RCC 7860 (cell line): Measurements from ENCODE around the gene LLGL1.

Experiments
- DNase-seq: peaks from one replicate; pipeline ENCODE4 v3.0.0-alpha.2; 2015; ENCODE audit warnings: low spot score
- FAIRE-seq: peaks from 2 replicates; lab custom pipeline; 2012; peaks lifted over from hg19 to GRCh38; lab: Jason Lieb, UNC

LLGL1 gene

GRCh38 chr17:18225121-18225641, at the start of gene LLGL1:
Gene LLGL1 (plus strand): TSS chr17:18225635. CDS start chr17:18225683, 48 bp downstream.
- DNase-seq (peak; percentile 75), FAIRE-seq (no peak)

DNA sequence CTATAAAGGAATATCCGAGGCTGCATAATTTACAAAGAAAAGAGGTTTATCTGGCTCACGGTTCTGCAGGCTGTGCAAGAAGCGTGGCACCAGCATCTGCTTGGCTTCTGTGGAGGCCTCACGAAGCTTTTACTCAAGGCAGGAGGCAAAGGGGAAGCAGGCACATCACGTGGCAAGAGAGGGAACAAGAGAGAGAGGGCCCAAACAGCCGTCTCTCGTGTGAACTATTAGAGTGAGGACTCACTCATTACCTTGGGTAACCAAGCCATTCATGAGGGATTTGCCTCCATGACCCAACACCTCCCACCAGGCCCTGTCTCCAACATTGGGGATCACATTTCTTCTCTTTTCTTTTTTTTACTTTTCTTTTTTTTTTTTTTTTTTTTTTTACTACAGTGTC, 49.3 kb upstream of the LLGL1 start:
- DNase-seq (no peak), FAIRE-seq (no peak)

GRCh38 chr17:18177133-18177532, 48.3 kb upstream of the LLGL1 start:
- FAIRE-seq (no peak), DNase-seq (no peak)

GRCh38 chr17:18177722-18178121, 47.7 kb upstream of the LLGL1 start:
- DNase-seq (no peak), FAIRE-seq (no peak)

DNA sequence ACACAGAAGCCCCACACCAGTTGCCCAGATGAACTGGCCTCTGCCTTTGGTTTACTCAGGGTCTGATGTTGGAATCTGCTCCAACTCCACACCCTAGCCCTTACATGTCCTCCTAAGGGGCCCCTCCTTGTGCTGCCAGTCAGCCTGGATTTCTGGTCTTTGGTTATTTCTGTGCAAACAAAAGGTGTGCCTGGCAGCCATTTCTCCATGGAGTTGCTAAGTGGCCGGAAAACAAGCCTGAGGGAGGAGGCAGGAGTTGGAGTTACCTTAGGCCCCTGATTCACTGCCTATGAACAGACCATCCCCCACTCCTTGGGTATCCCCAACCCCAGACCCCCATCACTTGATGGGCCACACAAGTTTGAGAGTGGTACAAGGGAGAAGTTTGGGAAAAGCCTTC, 46.2 kb upstream of the LLGL1 start:
- FAIRE-seq = no peak
- DNase-seq = no peak

DNA sequence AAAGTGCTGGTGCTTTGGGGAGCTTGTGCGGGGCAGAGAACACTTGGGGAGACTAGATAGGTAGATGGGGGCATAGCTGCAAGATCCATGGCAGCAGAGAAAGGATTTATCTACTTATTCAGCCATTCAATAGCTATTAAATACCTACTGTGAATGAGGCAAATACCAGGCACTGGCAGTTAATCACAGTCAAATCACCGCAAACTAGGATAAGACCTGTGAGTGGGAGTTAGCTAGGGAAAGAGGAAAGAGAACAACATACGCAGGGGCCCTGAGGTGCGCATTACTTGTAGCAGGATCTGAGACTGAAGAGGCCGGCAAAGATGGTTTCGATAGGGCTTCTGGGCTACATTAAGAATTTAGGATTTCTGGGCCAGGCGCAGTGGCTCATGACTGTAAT, 45.6 kb upstream of the LLGL1 start:
- FAIRE-seq = no peak
- DNase-seq = no peak

DNA sequence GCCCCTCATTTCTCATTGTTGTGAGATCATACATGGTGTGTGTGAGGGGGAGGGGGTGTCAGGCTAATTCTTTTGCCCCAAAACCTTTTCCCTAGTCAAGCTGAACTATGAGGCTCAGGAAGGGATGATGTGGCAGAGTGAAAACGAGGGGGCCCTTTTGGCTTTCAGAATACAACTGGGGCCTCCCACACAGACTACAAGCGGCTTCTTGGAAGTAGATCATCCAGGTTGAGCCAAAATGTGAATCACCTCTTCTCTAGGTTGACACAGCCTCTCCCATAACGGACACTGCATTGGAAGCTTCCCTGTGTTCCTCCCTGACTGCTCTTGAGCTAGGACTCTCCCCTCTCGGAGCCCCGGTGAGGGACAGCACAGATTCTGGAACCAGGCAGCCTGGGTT, 44.1 kb upstream of the LLGL1 start:
- FAIRE-seq (no peak), DNase-seq (no peak)

GRCh38 chr17:18182110-18182977, 43.1 kb upstream of the LLGL1 start:
- DNase-seq (no peak), FAIRE-seq (no peak)

- DNase-seq = peak; percentile 56
- FAIRE-seq = no peak
Measured at GRCh38 chr17:18182978-18183333, 42.5 kb upstream of the LLGL1 start.

DNA sequence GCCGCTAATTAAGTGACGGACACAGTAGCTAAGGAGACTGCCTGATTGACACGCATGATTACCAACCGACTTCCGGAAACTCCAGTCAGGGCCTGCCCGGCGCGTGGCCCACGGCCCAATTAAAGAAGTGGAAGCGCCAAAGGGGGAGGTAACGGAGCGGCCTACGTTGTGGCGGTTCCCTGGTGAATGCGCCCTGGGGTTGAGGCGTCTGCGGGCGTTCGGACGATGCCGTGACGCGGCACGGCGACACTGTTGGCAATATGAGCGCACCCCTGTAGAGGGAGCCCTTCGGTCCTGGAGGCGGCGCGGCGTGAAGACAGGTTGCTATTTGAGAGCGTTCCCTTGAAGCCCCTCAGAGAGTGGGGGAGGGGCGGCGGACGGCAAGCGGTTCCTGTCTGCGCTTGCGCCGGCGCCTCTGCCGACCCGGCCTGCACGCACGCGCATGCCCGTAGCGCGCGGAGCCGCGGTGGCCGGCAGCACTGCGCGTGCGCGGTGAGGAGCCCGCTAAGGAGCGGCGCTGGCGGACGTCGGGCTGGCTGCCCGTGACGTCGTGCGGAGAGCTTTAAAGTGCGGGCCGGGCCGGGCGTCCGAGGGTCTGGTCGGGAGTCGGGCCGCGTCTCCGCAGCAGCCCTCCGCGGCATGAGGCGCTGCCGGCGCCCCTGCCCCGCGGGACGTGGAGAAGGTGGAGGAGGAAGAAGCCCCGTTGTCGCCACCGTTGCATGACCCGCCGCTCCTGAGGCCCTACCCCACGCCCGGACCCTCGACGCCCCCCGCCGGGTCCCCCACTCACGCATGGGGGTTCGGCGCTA, 41.9 kb upstream of the LLGL1 start, which contains the start of gene ALKBH5:
Gene ALKBH5, plus strand, starts transcription at position 495 of the 809 bp plus-strand sequence. CDS start 416 bp downstream, outside the sequence.
- DNase-seq = peak; percentile 98
- FAIRE-seq = peak; percentile 75

- DNase-seq (no peak), FAIRE-seq (no peak)
Measured at GRCh38 chr17:18184143-18185031, 41.0 kb upstream of the LLGL1 start.

DNA sequence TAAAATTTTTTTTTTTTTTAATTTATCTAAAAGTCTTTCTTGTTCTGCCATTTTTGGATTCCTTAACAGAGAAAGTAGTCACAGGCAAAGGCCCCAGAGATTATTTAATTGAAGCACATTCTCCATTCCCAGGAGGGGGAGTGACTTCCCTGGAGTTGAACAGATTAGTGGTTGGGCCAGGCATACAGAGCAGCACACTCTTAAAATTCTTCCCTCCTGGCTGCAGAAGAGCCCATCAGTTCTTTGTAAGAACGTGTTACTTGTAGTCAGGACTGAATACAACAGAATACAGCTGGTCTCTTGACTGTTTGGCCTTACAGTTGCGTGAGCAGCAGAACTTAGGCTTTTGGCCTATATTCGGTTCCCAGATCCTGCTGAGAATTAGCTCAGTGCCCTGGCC, 40.0 kb upstream of the LLGL1 start:
- FAIRE-seq (no peak), DNase-seq (no peak)

DNA sequence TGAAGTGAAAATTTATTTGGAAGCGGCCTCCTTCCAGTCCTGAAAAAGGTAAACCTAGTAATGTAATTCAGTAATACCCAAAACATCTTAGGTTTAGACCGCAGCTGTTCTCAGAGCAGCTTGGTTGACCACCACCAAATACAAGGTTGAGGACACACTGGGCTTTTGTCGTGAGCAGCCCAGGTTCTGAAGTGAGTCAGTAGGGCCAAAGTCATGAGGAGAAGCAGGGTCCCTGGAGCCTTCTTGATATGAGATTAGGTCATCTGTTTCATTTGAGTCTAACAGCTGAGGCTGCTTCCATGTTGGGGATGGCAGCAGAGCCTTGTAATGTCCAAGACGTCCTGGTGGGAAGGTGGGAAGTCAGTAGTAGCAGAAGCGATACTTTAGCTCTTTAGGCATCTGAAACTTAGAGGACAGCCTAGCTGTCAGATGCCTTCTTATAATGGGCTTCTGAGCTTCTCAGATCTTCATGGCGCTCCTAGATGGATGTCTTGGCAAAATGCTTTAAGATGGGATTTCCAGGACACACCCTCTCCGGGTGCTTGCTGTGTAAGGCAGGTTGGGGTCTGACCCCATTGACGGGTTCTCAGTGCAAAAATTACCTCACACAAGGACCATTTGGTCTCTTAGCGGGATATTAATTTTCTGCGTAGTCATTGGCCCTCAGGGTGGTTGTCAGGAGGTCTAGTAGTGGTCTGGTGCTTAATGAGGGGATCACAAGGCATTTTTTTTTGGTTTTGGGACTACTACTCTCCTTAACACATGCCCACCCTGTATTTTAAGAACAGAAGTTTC, 39.4 kb upstream of the LLGL1 start:
- FAIRE-seq = no peak
- DNase-seq = no peak

DNA sequence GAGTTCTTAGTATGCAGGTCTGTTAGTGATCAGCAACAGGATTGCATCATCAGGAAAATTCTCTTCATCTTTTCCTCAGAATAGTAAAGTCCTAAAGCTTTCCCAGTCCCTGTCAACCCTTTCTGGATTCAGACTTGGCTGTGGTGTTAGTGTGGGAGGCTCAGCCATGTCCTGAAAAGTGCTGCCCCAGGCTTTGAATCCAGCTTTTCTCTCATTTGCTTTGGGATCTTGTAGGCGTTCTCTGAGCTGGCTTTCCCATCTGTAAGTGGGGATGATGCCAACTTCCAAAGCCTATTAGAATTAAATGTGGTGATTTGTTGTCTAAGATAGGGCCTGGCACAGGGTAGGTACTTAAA, 38.8 kb upstream of the LLGL1 start:
- FAIRE-seq (no peak), DNase-seq (no peak)

DNA sequence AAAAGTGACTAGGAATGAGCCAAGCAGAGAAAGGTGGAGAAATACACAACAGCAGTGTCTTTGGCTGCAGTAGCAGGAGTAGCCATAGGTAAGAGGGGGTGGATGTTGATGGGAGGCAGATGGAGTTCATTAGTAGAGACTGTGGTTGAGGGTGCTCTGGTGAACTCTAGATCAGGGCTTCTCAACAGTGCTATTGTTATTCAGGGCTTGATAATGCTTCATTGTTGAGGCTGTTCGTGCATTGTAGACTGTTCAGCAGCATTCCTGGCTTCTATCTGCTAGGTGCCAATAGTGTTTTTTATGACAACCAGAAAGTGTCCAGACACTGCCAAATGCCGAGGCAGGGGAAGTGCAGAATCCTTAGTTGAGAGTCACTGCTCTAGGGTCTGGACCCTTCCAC, 38.2 kb upstream of the LLGL1 start:
- no peak for FAIRE-seq
- no peak for DNase-seq

DNA sequence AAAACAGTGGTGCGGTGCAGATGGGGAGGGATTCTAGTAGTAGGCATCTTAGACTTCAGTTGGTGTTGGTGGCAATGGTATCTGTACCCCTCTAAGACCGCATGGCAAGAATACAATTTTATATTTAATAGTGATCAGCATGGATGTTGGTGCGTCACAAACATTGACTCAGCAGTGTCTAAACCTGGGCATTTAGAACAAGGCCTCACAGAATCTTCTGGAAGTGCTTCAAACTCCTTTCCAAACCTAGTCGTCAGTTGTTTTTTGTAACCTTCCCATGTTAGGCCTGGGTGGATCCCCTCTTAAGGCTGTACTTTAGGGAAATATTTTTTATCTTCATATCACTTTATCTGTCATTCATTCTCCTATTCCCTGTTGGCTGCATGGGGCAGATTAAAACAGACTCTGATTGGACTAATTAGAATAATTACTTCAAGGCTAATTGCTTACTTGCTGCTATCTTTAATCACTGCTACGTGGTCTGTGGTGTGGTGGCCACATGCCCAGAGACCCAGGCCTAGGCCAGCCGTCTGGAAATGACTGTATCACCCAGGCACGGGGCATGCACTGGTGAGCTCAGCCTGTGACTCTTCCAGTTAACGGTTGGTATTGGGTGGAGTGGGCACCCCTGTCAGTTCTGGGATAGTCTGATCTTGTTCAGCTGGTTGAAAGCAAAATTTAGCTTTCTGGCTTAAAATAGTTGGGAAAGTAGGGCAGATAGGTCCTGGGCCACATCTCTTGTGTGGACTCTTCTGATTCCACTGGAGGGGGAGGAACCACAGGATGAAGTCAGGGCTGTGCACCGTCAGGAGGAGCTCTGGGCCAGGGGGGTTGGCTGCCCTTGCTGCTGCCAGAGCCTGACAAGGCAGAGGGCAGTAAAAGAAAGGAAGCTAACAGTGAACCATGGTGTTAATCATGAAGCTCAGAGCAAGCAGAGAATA, 37.3 kb upstream of the LLGL1 start:
- FAIRE-seq = peak; percentile 72
- peak; percentile 76 for DNase-seq

GRCh38 chr17:18190628-18191235, 34.7 kb upstream of the LLGL1 start:
- FAIRE-seq = no peak
- no peak for DNase-seq

- DNase-seq (no peak), FAIRE-seq (no peak)
Measured at GRCh38 chr17:18191236-18191667, 34.2 kb upstream of the LLGL1 start.
